Myocyte (in vitro differentiated cells): Measurements from ENCODE around the gene ZNF780A. TPM values are rescaled to one million over a fixed set of nuclear protein-coding genes. Genes with fewer than 3 reads are reported as not detected.
"Not testable (repeated sequence)": the region's sequence is repeated elsewhere in the genome, so short reads cannot be mapped to it uniquely, and the experiment has no call there.

Experiments
- DNase-seq: peaks from one replicate; pipeline ENCODE4 v3.0.0-alpha.2; 2012; ENCODE audit warnings: low read depth
- polyA plus RNA-seq: library from polyadenylated mRNA; unstranded; fragments of >200 nt; gene quantifications from one replicate; pipeline ENCODE4 v1.2.1, GENCODE V29; 2012; ENCODE audit warnings: missing spikeins
- total RNA-seq: library from RNA; depleted of rRNA; stranded (reverse); fragments of >200 nt; gene quantifications from 2 replicates; pipeline ENCODE4 v1.2.3, GENCODE V29; 2014

ZNF780A gene
- 11.6 and 17.3 TPM in 2 replicates for total RNA-seq
- polyA plus RNA-seq: 5.7 TPM

DNA sequence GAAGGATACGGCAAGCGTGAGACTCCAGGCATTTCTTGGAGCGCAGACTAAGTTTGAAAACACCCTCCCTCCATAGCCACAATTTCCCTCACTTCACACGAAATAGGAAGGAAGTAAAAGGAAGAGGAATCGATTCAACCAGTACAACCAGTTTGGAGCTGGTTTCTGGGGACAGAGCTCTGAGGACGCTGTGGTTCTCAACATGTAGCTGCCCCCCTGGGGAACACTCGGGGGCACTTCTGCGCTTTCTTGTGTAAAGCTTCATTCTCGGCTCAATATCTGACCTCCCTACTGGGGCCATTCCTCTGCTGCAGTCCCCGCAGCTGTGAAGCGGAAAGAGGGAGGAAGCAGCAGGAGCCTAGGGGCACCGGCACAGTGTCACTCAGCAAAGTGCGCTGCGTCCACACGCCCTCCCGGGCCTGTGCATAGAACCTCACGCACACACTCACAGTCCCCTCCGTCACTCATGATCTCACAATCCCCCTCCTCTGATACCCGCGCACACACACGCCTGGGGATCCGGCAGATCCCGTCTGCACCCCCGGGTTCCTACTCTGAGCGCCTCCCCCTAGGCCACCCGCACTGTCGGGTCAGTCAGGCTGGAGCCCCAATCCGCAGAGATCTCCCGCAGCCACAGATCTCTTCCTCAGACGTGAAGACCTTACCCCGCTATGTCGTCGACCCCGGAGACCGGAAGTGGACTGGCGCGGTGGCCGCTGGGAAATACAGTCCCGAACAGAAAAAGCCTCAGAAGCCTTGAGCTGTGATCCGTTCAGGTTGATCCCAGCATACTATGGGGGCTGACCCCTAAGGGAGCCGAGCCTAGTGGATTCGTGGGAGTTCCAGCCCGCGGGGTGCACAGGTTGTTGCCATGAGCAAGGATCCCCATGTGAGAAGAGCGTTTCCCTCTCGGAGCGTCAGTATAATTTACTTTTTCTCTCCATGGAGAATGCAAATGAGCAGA lies at the start of gene ZNF780A:
ZNF780A (minus strand) TSS at position 703 of the 964 bp plus-strand sequence. CDS start 6,190 bp downstream, outside the sequence.
- peak; percentile 82 for DNase-seq

DNA sequence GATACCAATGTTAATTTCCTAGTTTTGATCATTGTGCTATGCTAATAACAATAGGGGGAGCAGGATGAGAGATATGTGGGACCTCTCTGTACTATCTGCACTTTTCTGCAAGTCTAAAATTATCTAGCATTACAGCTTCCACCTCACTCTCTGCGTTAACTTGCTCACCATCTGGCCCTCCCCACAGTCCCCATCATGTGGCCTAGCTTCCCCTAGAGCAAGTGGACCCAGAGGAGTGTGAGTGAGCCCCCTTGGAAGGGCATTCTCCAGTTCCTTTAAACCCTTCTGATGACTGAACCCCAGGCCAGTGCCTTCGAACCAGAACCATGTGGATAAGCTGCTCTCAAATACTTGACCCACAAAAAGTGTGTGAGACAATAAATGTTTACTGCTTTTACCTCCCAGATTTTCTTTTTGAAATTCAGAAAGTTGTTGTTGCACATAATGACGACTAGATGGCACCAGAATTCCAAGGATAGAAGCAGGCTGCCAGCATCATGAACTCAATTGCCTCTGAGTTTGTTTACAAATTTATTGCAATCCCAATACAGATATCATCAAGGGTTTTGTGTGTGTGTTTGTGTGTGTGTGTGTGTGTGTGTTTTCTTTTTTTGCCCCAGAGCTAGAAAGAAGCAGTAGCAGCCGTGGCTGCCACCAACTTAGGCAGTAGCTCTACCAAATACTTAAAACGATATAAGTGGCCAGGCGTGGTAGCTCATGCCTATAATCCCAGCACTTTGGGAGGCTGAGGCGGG lies 49.0 kb upstream of the ZNF780A start:
- peak; percentile 59 for DNase-seq

DNA sequence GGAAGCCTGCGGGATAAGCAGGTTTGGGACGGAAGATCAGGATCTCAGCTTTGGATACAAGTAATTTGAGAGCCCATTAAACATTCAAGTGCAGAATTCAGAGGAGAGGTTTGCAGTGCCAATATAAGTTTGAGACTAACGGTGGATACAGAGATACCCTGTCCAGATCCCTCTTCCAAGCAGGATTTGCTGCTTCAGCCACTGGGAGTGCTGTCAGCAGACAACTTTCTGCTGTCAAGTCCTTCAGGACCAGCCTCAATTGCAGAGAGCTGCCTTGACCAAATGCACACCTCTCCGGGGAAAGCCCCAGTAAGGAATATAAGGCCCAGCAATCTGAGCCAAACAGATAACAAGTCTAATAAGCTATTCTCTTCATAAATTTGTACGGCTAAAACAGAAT lies 46.1 kb upstream of the ZNF780A start:
- no peak for DNase-seq

DNA sequence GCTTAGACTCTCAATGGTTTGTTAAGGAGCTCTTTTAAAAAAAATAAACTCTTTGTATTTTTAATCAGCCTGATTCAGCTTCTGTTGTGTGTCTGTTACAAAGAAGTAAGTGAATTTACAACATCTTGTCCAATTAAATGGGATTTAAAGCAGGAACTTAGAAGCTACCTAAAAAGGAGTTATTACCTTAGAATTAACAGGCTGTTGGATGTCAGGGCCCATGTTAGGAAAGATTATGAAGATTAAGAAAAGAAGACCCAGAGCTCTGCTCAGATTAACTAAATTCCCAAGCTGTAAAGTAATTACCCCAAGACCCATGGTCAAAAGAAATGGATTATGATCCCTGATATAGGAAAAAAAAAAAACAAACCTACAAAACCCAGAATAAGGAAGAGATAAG lies 44.1 kb upstream of the ZNF780A start:
- DNase-seq: no peak

DNA sequence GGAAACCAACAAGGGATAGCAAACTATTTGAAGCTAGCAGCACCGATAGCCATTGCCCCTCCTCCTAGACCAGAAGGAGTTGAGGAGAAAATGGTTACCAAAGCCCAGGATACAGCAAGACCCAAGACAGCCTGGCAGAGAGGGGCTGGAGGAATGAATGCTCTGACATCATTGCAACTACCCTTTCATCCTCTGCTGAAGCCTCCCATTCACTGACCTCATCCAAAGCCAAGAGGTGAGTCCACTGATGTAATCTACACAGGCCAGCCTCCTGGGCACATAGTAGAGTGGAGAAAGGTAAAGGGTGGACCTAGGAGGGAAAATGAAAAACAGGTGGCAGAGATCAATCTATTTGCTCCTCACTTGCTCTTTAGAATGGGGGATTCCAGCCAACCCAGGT lies 42.7 kb upstream of the ZNF780A start:
- DNase-seq: no peak

DNA sequence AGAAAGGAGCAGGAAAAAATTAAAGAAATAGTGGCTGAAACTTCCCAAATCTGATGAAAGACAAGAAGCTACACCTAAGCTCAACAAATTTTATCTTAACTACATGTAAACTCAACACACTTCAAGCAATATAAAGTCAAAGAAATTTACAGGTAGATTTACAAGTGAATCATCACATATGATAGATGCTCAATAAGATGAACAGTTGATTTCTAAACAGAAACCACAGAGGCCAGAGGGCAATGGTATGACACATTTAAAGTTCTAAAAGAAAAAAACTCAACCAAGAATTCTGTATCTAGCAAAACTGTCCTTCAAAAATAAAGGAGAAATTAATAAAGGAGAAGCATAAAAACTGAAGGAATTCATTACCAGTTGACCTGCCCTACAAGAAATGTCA lies 39.3 kb upstream of the ZNF780A start:
- DNase-seq: no peak

DNA sequence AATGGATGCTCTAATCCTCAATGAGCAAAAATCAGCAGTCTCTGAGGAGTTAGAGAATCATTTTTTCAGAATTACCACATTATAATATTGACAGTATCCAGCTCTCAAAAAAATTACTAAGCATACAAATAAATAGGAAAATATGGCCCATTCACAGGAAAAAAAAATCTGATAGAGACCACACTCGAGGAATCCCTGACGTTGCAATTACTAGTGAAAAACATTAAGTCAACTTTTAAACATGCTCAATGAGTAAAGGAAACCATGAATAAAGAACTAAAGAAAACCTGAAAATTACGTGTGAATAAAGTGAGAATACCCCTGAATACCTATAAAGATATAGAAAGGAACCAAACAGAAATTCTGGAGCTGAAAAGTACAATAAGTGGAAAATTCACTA lies 38.7 kb upstream of the ZNF780A start:
- no peak for DNase-seq

DNA sequence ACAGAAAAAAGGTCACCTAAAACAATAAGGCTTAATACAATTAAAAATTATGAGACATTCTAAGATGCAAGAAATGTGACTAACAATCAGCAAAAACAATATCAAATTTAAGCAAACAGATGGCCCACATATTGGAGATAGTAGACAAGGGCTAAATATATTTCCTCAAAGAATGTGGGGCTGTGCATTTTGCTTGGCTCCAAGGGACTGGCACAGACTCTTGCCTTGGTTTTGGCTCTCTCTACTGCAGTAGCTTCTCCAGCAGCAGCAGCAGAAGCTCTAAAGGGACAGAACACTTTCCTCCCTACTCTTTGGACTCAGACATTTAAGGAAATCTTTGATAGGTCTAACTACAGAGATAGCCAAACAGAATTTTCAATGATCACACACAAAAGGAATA lies 38.2 kb upstream of the ZNF780A start:
- no peak for DNase-seq

DNA sequence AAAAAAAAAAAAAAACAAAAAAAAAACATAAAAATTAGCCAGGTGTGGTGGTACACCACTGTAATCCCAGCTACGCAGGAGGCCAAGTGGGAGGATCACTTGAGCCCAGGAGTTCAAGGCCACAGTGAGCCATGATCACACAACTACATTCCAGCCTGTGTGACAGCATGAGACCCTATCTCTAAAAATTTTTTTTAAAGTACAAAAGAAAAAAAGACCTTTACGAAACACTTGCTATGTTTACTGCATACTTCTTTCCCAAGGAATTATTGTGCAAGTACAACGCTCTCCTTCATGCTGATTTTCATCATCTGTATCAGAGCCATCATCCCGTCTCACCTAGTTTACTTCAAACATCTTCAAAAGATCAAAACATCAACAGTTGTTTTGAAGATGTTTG lies 28.6 kb upstream of the ZNF780A start:
- no peak for DNase-seq

DNA sequence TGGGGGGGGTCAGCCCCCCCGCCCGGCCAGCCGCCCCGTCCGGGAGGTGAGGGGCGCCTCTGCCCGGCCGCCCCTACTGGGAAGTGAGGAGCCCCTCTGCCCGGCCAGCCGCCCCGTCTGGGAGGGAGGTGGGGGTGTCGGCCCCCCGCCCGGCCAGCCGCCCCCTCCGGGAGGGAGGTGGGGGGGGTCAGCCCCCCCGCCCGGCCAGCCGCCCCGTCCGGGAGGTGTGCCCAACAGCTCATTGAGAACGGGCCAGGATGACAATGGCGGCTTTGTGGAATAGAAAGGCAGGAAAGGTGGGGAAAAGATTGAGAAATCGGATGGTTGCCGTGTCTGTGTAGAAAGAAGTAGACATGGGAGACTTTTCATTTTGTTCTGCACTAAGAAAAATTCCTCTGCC lies 27.9 kb upstream of the ZNF780A start:
- DNase-seq: not testable (repeated sequence)

DNA sequence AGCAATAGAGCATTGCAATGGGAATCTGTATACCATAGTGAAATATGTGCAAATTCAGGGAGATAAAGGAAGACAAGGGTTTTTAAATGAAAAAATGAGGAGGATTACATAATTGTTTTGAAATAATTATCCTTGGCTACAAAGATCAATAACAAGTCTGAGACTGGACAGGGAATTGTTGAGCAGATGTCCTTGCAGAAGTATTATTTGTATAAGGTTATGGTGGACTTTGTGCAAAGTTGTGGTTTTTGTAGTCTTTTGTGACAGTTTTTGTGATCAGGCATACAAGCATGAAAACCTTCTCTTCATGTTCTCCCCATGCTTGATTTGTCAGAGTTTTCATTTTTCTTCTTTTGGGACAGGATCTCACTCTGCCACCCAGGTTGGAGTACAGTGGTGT lies 25.3 kb upstream of the ZNF780A start:
- no peak for DNase-seq

DNA sequence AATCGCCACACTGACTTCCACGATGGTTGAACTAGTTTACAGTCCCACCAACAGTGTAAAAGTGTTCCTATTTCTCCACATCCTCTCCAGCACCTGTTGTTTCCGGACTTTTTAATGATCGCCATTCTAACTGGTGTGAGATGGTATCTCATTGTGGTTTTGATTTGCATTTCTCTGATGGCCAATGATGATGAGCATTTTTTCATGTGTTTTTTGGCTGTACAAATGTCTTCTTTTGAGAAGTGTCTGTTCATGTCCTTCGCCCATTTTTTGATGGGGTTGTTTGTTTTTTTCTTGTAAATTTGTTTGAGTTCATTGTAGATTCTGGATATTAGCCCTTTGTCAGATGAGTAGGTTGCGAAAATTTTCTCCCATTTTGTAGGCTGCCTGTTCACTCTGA lies 23.4 kb upstream of the ZNF780A start:
- DNase-seq: not testable (repeated sequence)

DNA sequence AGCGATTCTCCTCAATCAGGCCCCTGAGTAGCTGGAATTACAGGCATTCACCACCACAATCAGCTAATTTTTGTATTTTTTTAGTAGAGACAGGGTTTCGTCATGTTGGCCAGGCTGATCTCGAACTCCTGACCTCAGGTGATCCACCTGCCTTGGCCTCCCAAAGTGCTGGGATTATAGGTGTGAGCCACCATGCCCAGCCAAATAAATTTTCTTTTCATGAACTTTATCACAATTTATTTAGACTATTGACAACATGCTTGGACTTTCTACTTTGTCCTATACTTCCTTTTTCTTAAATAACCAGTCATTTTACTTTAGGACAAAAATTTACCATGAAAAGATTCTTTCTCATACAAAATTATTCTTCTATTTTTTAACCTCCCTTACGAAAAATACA lies 21.5 kb upstream of the ZNF780A start:
- DNase-seq: not testable (repeated sequence)

DNA sequence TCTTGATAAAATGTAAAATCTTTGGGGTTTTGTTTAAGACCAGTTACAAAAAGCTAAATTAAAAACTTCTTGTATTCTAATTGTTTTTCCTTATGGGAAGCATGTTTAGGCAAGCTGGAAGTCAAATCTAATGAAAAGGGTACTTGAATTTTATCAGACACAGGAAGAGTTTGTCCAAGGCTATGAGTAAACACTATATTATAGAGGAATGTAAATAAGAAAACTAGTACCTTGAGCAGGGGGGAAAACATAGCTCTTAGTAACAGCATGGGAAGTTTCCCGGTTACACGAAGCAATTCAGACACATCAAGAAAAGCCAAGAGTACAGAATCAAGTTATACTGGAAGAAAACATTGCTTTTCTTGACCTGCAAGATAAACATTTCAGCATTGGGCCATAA lies 19.8 kb upstream of the ZNF780A start:
- DNase-seq: no peak

DNA sequence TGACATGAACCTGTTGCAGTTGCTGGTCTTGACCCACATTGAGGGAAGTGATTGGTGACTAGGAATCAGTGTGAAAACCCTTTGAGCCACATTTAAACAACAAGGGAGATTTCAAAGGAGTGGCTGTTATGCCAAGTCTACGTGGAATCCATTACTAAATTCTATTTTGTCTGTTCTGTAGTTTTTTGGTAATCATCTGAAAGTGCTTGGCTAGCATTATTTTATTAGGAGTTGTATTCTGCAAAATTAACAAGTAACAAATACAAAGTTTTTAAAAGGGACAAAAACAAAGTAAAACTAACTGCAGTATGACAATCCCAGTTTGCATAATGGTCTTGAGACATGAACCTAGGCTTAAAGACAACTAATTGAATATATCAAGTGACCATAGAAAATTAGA lies 14.0 kb upstream of the ZNF780A start:
- DNase-seq: no peak

DNA sequence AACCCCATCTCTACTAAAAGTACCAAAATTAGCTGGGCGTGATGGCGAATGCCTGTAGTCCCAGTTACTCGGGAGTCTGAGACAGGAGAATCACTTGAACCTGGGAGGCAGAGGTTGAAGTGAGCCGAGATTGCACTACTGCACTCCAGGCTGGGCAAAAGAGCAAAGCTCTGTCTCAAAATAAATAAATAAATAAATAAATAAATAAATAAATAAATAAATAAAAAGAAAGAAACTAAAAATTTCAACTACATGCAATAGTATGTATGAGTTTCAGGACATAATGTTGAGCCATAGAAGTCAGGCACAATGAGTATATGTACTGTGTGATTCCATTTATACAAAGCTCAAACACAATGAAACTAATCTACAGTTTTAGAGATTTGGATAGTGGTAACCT lies 12.9 kb upstream of the ZNF780A start:
- no peak for DNase-seq

DNA sequence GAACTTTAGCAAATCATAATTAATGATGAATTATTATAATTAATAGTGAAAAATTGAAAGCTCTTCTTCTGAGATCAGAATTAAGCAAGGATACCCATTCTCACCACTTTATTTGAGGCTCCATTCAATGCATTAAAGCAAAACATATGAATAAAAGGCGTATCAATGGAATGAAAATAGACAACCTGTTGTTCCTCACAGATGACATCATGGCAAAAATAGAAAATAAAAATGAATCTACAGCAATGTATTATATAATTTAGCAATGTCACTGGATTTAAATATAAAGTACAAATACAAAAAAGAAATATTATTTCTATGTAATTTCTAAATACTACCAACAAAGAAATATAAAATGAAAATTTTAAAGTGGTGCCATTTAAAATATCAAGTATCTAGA lies 11.1 kb upstream of the ZNF780A start:
- no peak for DNase-seq

DNA sequence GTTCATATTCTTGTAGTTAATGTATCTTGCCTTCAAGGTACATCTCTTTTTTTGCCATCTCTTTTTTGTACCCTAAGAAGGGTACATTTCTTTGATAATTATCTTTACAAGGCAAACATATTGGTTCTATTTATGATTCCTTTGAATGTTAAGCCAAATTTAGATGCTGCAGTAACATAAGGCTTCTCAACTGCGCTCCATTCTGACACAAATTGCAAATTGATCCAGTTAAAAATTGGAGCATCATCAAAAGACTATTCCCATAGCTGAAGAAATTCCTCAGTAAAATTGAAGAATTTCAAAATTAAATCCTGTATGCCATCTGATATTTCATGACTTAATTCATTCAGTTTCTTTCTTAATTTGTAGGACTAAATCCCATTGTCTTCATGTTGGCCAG lies 2.7 kb upstream of the ZNF780A start:
- DNase-seq: no peak

DNA sequence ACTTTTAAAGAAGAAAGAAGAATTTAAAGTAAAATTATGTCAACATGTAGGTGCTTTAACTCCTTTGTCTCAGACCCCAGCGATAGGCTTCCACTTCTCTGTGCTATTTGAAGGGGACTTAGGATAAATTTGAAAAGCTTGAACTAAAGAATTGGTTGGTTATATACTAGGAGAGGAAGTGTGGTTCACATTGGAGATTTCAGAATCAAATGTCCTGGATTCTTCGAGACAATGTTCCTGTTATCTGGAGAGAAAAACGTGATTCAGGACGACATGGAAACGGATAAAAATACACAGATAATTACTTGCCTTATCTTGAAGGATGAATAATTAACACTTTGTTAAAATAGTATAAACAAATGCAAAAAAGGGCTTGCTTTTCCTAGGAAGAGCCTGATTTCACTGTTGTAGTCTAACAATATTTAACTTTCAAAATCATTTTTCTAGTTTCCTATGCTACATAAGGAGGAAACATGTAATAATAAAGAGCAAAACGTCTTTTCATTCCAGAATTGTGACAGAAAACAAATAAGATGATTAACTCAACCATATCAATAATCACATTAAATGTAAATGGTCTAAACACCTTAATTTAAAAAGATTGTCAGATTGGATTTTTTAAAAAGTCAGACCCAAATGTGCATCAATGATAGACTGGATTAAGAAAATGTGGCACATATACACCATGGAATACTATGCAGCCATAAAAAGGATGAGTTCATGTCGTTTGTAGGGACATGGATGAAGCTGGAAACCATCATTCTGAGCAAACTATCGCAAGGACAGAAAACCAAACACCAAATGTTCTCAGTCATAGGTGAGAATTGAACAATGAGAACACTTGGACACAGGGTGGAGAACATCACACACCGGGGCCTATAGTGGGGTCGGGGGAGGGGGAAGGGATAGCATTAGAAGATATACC lies 724 bp upstream of the ZNF780A start:
- no peak for DNase-seq

DNA sequence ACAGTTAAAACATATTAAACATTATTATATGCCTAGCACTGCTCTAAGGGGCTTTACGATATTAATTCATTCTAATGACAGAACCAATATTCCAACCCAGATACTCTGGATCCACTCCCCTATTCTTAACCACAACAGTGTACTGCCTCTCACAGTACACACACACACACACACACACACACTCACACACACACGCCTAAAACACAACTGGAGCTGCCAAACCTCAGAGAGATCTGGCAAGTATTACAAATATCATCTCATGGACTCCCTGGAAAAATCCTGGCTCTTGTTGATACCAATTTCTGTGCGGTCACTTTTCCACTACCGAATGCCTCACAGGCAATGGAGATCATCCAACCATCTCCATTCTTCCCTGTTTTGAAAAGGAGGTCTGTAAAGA lies 1.3 kb downstream of the ZNF780A start:
- DNase-seq: peak; percentile 26
